ENCODE results near the gene FYN. TPM values are rescaled to one million over a fixed set of nuclear protein-coding genes. Genes with fewer than 3 reads are reported as not detected.

Gene FYN
- total RNA-seq, 1 donor from 2014 or later: 260 TPM

DNA sequence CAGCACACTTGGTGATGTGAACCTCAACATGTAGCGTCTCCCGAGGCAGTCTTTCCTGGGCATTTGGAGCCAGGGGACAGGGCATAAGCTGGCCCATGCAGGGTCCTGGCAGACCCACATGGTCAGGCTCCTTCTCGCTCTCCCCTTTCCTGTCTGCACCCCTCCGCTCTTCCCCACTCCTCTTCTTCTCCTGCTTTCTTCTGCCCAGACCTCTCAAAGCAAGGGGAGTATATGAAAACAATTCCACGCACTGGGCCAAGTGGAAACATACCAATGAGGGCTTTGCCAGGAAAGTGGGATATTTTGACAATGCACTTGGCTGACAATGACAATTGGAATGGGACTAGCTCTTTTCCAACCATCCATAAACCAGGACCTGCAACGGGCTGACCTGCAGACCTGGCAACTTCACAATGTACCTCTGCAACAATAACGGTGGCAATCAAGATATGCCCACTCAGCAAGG lies 208.7 kb downstream of the FYN start:
- no peaks in the 10 kb centered on the region for H3K27me3 Mint-ChIP-seq (ENCODE audit: low read depth)
- peaks cover 25% of the 10 kb centered on the region for H3K36me3 Mint-ChIP-seq (ENCODE audit: low read depth)
- H3K4me3 Mint-ChIP-seq: peak overlapping the region; percentile 69
- H3K9me3 Mint-ChIP-seq: no peaks in the 10 kb centered on the region
- DNase-seq (ENCODE audit: low read depth, low spot score): no peak
- no peak overlapping the region for H3K27ac Mint-ChIP-seq (ENCODE audit: unreplicated experiment)
- TF ChIP-seq, protein P1, sequence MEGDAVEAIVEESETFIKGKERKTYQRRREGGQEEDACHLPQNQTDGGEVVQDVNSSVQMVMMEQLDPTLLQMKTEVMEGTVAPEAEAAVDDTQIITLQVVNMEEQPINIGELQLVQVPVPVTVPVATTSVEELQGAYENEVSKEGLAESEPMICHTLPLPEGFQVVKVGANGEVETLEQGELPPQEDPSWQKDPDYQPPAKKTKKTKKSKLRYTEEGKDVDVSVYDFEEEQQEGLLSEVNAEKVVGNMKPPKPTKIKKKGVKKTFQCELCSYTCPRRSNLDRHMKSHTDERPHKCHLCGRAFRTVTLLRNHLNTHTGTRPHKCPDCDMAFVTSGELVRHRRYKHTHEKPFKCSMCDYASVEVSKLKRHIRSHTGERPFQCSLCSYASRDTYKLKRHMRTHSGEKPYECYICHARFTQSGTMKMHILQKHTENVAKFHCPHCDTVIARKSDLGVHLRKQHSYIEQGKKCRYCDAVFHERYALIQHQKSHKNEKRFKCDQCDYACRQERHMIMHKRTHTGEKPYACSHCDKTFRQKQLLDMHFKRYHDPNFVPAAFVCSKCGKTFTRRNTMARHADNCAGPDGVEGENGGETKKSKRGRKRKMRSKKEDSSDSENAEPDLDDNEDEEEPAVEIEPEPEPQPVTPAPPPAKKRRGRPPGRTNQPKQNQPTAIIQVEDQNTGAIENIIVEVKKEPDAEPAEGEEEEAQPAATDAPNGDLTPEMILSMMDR (conservative IDR thresholded peaks at IDR 0.05): no peak
- H3K4me1 Mint-ChIP-seq: peaks cover 61% of the 10 kb centered on the region

DNA sequence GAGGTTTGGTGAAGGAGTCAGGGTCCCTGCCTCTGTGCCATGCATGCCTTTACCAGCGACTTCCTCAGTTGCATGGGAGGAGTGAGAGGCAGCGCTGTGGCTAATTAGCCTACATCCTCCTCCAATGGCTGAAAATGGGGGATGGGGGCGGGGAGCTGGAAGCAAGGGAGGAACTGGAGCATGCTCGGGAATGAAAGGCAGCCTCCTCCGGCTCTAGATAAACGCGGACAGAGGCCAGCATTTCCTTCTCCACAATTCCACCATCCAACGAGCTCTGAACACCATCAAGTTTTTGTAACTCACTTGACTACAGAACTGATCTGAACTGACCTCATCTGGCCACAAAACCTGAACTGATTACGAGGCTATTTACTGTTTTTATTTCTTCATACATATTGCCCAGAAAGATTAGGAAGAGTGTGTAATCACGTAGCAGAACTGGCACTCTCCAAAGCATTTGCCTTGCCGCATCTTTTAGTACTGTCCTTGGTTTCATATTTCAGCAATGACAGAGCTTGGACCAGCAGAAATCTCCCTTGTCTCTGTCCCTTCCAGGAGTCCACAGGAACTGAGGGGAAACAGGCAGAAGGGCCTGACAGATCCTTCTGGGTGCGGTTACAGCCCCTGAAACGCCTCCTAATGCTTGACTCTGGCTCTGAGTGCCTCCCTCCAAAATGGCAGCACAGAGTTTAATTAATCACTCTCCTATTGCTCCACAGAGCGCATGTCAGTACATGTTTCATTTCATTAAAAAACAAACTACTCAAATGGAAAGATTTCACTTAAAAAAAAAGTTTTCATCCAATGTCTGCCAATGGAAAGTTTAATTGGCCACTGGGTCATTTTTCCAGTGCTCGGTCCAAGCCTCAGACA lies 209.3 kb downstream of the FYN start:
- TF ChIP-seq, protein P1 (conservative IDR thresholded peaks at IDR 0.05): no peak
- peaks cover 23% of the 10 kb centered on the region for H3K36me3 Mint-ChIP-seq (ENCODE audit: low read depth)
- H3K4me1 Mint-ChIP-seq: peaks cover 58% of the 10 kb centered on the region
- peak overlapping the region; percentile 88 for H3K27ac Mint-ChIP-seq (ENCODE audit: unreplicated experiment)
- H3K27me3 Mint-ChIP-seq (ENCODE audit: low read depth): no peaks in the 10 kb centered on the region
- peak overlapping the region; percentile 69 for H3K4me3 Mint-ChIP-seq
- peak; percentile 67 for DNase-seq (ENCODE audit: low read depth, low spot score)
- H3K9me3 Mint-ChIP-seq: no peaks in the 10 kb centered on the region

DNA sequence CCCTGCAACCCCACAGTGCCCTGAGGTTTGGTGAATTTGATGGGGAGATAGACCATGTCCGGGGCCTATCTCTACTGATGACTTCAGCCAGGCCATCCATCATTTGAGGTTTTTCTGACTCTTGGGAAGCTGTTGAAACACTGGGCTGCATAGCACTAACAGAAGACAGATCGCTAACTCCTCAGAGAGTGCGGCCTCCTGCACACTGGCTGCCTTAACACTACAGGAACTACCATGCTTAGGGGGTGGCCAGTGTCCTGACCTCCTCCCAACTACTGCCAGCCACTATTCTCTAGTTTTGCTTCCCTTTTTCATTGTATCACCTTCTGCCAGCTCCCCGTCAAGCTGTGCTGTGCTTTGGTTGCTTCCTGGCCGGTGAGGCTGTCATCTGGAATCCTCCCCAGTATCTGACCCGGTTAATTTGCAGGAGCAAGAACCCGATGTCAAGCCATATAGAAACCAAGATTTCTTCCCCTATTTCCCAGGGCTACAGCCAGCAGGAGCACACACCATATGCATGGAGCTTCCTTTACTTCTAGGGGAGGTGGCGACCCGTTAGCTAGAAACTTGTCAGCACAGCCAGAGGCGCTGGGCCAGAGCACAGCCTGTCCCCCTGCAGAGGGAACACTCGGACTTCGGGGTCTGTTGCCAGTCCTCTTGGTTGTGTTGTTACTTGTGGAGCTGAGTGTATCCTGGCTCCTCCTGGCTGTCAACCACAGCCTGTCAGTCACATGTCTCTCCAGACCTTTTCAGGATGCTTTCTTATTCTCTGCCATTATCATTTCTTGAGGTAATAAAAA lies 210.3 kb downstream of the FYN start:
- Mint-ChIP-seq H3K4me3 (peak overlapping the region; percentile 69), H3K36me3 (ENCODE audit: low read depth) (peaks cover 17% of the 10 kb centered on the region), H3K9me3 (no peaks in the 10 kb centered on the region), H3K27me3 (ENCODE audit: low read depth) (no peaks in the 10 kb centered on the region), H3K27ac (ENCODE audit: unreplicated experiment) (no peak overlapping the region), H3K4me1 (peaks cover 49% of the 10 kb centered on the region)
- TF ChIP-seq, protein P1 (conservative IDR thresholded peaks at IDR 0.05): no peak
- DNase-seq (ENCODE audit: low read depth, low spot score): no peak

DNA sequence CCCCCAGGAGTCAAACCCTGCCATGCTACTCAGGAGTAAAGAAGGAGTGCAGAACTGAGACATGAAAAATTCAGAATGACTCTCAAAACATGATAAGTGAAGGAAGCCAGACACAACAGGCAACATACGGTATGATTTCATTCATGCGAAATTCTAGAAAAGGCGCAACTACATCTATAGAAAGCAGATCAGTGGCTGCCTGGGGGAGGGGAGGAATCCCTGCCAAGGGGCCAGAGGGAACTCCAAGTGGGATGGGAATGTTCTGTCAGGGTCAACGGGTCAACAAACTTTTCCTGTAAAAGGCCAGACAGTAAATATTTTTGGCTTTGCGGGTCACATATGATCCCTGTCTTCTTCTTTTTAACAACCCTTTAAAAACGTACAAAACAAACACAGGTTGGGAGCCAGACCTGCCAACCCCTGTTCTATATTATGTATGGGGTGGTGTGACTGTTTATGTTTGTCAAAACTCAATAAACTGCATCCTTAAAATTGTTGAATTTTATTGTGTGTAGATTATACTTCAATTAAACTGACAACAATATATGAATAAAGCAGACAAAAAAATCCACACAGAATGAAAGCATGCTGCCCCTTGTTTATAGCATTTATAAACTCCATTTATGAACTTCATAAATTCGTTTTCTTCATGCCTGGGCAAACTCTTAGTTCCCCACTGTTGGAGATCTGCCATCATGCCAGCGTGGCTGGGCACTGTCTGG lies 211.0 kb downstream of the FYN start:
- TF ChIP-seq, protein P1 (conservative IDR thresholded peaks at IDR 0.05): no peak
- Mint-ChIP-seq H3K36me3 (ENCODE audit: low read depth) (peaks cover 15% of the 10 kb centered on the region), H3K27me3 (ENCODE audit: low read depth) (no peaks in the 10 kb centered on the region), H3K4me3 (peak overlapping the region; percentile 73), H3K9me3 (no peaks in the 10 kb centered on the region), H3K4me1 (peaks cover 45% of the 10 kb centered on the region), H3K27ac (ENCODE audit: unreplicated experiment) (no peak overlapping the region)
- no peak for DNase-seq (ENCODE audit: low read depth, low spot score)

DNA sequence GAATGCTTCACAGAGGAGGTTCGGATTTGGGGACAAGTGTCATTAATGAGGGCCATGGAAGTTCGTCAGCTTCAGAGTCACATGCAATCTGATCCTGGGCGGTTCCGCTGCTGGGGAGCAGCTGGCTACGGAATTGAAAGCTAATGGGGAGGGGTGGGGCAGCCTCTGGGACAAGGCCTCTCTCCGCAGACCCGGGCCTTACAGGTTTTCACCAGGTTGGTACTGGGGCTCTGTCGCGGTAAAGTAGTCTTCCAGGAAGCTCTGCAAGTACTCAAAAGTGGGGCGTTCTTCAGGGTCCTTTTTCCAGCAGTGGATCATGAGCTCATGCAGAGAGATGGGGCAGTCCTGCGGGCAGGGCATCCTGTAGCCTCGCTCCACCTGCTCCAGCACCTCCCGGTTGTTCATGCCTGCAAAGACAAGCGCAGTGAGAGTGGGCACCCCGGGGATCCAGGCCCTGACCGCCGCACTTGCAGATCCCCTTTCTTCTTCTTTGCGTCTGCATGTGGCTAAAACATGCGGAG lies 211.7 kb downstream of the FYN start:
- Mint-ChIP-seq H3K4me3 (peak overlapping the region; percentile 73), H3K27ac (ENCODE audit: unreplicated experiment) (no peak overlapping the region), H3K36me3 (ENCODE audit: low read depth) (peaks cover 15% of the 10 kb centered on the region), H3K9me3 (no peaks in the 10 kb centered on the region), H3K27me3 (ENCODE audit: low read depth) (no peaks in the 10 kb centered on the region), H3K4me1 (peaks cover 45% of the 10 kb centered on the region)
- DNase-seq (ENCODE audit: low read depth, low spot score): no peak
- TF ChIP-seq, protein P1 (conservative IDR thresholded peaks at IDR 0.05): no peak
